Neural cell (in vitro differentiated cells): ENCODE results near the gene EXOC3L2. TPM values are rescaled to one million over a fixed set of nuclear protein-coding genes. Genes with fewer than 3 reads are reported as not detected.

Experiments
- H2AFZ ChIP-seq: fragments of 200-600, 300-800 bp; sonication (generic), shearing (Covaris generic); 2 replicates; pipeline ENCODE4 v1.6.0; 2014; ENCODE audit warnings: low read depth, mild to moderate bottlenecking, antibody characterized with exemption, low read length, moderate library complexity
- H3F3A ChIP-seq: fragments of 200-600 bp; shearing (Covaris generic); 2 replicates; pipeline ENCODE4 v1.6.1; 2016; ENCODE audit warnings: mild to moderate bottlenecking, moderate library complexity, mixed read lengths, antibody characterized with exemption, low read length; ENCODE audit not compliant: insufficient read depth, poor library complexity, severe bottlenecking
- H3K27ac ChIP-seq: fragments of 200-600, 300-800 bp; sonication (generic), shearing (Covaris generic); 2 replicates; pipeline ENCODE4 v1.5.1; 2014; ENCODE audit warnings: mild to moderate bottlenecking, low read length, moderate library complexity
- H3K27me3 ChIP-seq: fragments of 300-800, 200-600 bp; sonication (generic), shearing (Covaris generic); 2 replicates; pipeline ENCODE4 v1.6.0; 2014; ENCODE audit warnings: mild to moderate bottlenecking, low read depth, low read length, moderate library complexity; ENCODE audit not compliant: insufficient read depth
- H3K36me3 ChIP-seq: fragments of 300-800, 200-600 bp; sonication (generic), shearing (Covaris generic); 2 replicates; pipeline ENCODE4 v1.5.1; 2014; ENCODE audit warnings: mild to moderate bottlenecking, antibody characterized with exemption, low read length, moderate library complexity; ENCODE audit not compliant: insufficient read depth
- H3K4me2 ChIP-seq: fragments of 300-800, 200-600 bp; sonication (generic), shearing (Covaris generic); 2 replicates; pipeline ENCODE4 v1.6.0; 2014; ENCODE audit warnings: mild to moderate bottlenecking, low read length
- H3K4me3 ChIP-seq: fragments of 300-800, 200-600 bp; sonication (generic), shearing (Covaris generic); 2 replicates; pipeline ENCODE4 v1.5.1; 2014; ENCODE audit warnings: mild to moderate bottlenecking, low read length, moderate library complexity
- H3K79me2 ChIP-seq: fragments of 200-600 bp; shearing (Covaris generic); replicated peaks from 2 replicates; pipeline ENCODE4 v1.6.0; 2014; ENCODE audit warnings: mild to moderate bottlenecking, low read length, moderate library complexity; ENCODE audit not compliant: insufficient read depth
- H3K9ac ChIP-seq: fragments of 300-800, 200-600 bp; sonication (generic), shearing (Covaris generic); 2 replicates; pipeline ENCODE4 v1.6.1; 2016; ENCODE audit warnings: mild to moderate bottlenecking, low read length, mixed read lengths
- H3K9me2 ChIP-seq: fragments of 200-600 bp; shearing (Covaris generic); 2 replicates; pipeline ENCODE4 v1.6.1; 2016; ENCODE audit warnings: mild to moderate bottlenecking, low read length, mixed read lengths; ENCODE audit not compliant: insufficient read depth
- H3K9me3 ChIP-seq: fragments of 200-600, 300-800 bp; sonication (generic), shearing (Covaris generic); 2 replicates; pipeline ENCODE4 v1.6.1; 2016; ENCODE audit warnings: mild to moderate bottlenecking, mixed run types, low read length, moderate library complexity, mixed read lengths
- H4K20me1 ChIP-seq: fragments of 200-600 bp; shearing (Covaris generic); 2 replicates; pipeline ENCODE4 v1.6.1; 2016; ENCODE audit warnings: mild to moderate bottlenecking, mixed run types; ENCODE audit not compliant: insufficient read depth
- EP300 ChIP-seq: fragments of 450-650 bp; conservative IDR thresholded peaks from 2 replicates; pipeline ENCODE4 v1.6.1; 2014; ENCODE audit warnings: antibody characterized with exemption, mild to moderate bottlenecking, moderate library complexity; ENCODE audit not compliant: poor library complexity, severe bottlenecking
- MXI1 ChIP-seq: fragments of 450-650 bp; conservative IDR thresholded peaks from 2 replicates; pipeline ENCODE4 v1.6.1; 2014; ENCODE audit warnings: antibody characterized with exemption, mild to moderate bottlenecking; ENCODE audit not compliant: poor library complexity, severe bottlenecking
- RAD21 ChIP-seq: fragments of 450-650 bp; conservative IDR thresholded peaks from 2 replicates; pipeline ENCODE4 v1.6.1; 2014; ENCODE audit warnings: antibody characterized with exemption, mild to moderate bottlenecking, moderate library complexity
- SMC3 ChIP-seq: fragments of 450-650 bp; conservative IDR thresholded peaks from 2 replicates; pipeline ENCODE4 v1.6.1; 2014; ENCODE audit warnings: antibody characterized with exemption, mild to moderate bottlenecking, moderate library complexity; ENCODE audit not compliant: poor library complexity
- TAF1 ChIP-seq: IDR thresholded peaks from 2 replicates; pipeline ENCODE4 v1.6.1; 2012; ENCODE audit warnings: low read depth
- polyA plus RNA-seq: library from polyadenylated mRNA; depleted of rRNA; stranded (reverse); fragments of >200 nt; gene quantifications from 2 replicates; pipeline ENCODE4 v1.2.3, GENCODE V29; 2014
- TF ChIP-seq, protein P1 (sequence below): fragments of 450-650 bp; IDR thresholded peaks from 2 replicates; pipeline ENCODE4 v1.5.1; 2014; ENCODE audit warnings: antibody characterized with exemption, mild to moderate bottlenecking, moderate library complexity; ENCODE audit not compliant: poor library complexity, severe bottlenecking
- TF ChIP-seq, protein P2 (sequence below): IDR thresholded peaks from 2 replicates; pipeline ENCODE4 v1.6.1; 2012; ENCODE audit warnings: borderline replicate concordance

EXOC3L2 gene
- polyA plus RNA-seq, 1 donor from 2014 or later = not detected

DNA sequence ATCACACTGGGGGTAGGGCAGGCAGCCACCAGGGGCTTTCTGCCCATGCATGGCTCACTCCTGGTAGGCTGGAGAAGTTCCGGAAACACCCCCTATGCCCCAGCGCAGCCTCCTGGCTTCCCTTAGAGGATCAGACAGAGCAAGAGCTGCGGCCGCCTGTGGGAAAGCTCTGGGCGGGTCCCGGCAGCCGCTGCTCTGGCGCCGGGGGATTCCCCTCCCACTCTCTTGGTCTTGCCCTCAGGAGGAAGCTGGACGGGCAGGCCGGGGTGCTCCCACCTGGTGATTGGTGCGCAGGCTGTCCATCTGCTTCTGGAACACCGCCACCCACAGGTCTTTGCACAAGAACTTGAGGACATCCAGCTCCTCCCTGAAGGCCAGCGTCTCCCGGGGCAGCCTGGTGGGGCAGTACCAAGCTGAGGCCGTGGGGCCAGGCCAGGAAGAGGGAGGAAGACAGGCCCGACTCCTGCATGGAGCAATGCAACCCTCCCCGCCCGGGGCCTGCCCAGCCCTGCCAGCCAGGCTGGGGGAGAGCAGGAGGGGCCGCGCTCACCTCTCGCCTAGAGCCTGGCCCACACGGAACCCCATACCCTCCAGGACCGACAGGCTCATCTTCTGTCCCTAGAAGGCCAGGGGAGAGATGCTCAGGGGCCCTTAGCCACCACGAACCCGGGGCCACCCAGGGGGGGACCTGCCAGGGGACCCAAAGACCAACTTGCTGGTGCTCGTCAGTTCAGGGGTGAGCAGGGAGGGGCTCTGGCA is 80.5 kb downstream of the EXOC3L2 start:
- no peaks in the 10 kb centered on the region for H3F3A ChIP-seq
- H3K9ac ChIP-seq = no peak overlapping the region
- H3K9me2 ChIP-seq = no peaks in the 10 kb centered on the region
- no peaks in the 10 kb centered on the region for H3K79me2 ChIP-seq
- H3K27me3 ChIP-seq = no peaks in the 10 kb centered on the region
- H3K4me2 ChIP-seq = no peak overlapping the region
- H4K20me1 ChIP-seq = no peaks in the 10 kb centered on the region
- no peak overlapping the region for H3K27ac ChIP-seq
- H3K4me3 ChIP-seq = no peak overlapping the region
- H2AFZ ChIP-seq = no peak overlapping the region
- H3K9me3 ChIP-seq = no peaks in the 10 kb centered on the region
- H3K36me3 ChIP-seq = no peaks in the 10 kb centered on the region
- no peak for TF ChIP-seq SMC3
- no peak for TF ChIP-seq MXI1
- no peak for TF ChIP-seq TAF1

DNA sequence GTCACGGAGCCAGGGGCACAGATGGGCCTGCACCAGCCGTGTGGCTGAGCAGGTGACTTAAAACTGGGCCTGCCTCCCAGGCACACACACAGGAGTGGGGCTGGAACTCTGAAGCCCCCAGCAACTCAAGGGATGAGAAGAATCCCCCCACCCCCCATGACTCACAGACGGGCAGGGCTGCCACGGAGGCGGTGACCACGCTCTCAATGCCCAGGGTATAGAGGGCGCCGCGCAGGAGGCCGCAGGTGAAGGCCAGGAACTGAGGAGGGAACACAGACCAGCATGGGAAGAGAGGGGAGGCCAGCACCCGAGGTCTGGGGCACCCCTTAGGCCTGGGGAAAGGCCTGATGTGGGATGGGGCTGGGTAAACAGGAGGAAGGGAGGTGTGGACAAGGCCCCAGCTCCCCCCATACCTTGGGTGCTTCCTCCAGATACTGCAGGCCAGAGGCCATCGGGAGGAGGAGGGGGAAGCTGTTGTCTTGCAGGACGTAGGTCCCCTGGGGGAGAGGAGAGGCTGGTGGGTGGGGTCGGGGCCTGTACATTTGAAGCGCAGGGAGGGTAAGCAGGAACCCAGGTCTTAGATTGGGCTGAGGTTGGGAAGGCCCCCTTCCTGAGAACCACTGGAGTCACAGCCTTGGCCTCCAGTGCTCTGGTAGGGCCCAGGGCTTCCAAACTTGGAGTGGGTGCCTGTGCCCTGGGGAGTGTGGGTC is 81.3 kb downstream of the EXOC3L2 start:
- TF ChIP-seq RAD21 (no peak), MXI1 (no peak)
- Histone ChIP-seq H3K9me3 (no peaks in the 10 kb centered on the region), H3K4me2 (no peak overlapping the region), H3K9ac (no peak overlapping the region), H3K4me3 (no peak overlapping the region), H3K27ac (no peak overlapping the region), H3K79me2 (no peaks in the 10 kb centered on the region), H4K20me1 (no peaks in the 10 kb centered on the region), H3K27me3 (no peaks in the 10 kb centered on the region), H3F3A (no peaks in the 10 kb centered on the region), H2AFZ (no peak overlapping the region), H3K9me2 (no peaks in the 10 kb centered on the region), H3K36me3 (no peaks in the 10 kb centered on the region)

DNA sequence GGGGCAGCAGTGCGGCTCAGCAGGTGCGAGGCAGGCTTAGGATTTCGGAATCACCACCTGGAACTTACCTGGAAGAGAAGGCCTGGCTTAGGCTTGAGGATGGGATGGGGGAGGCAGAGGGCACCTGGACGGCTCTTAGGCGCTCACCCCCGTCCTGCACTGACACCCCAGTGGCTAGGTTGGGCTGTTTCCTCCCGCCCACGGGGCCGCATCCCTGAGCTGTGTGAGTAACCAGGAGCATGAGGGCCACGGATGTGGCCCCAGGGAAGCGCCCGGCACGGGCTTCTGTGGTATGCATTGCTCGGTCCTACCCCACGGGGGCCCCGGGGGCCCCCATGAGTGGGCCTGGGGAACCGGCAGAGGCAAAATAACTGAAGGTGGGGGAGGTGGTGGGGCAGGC is 82.1 kb downstream of the EXOC3L2 start:
- no peaks in the 10 kb centered on the region for H4K20me1 ChIP-seq
- H3K4me3 ChIP-seq = no peak overlapping the region
- no peaks in the 10 kb centered on the region for H3K79me2 ChIP-seq
- H3K36me3 ChIP-seq = no peaks in the 10 kb centered on the region
- H3K27ac ChIP-seq = no peak overlapping the region
- TF ChIP-seq MXI1 (no peak), EP300 (no peak), TAF1 (no peak)
- TF ChIP-seq, protein P1, sequence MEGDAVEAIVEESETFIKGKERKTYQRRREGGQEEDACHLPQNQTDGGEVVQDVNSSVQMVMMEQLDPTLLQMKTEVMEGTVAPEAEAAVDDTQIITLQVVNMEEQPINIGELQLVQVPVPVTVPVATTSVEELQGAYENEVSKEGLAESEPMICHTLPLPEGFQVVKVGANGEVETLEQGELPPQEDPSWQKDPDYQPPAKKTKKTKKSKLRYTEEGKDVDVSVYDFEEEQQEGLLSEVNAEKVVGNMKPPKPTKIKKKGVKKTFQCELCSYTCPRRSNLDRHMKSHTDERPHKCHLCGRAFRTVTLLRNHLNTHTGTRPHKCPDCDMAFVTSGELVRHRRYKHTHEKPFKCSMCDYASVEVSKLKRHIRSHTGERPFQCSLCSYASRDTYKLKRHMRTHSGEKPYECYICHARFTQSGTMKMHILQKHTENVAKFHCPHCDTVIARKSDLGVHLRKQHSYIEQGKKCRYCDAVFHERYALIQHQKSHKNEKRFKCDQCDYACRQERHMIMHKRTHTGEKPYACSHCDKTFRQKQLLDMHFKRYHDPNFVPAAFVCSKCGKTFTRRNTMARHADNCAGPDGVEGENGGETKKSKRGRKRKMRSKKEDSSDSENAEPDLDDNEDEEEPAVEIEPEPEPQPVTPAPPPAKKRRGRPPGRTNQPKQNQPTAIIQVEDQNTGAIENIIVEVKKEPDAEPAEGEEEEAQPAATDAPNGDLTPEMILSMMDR = no peak
- TF ChIP-seq, protein P2, sequence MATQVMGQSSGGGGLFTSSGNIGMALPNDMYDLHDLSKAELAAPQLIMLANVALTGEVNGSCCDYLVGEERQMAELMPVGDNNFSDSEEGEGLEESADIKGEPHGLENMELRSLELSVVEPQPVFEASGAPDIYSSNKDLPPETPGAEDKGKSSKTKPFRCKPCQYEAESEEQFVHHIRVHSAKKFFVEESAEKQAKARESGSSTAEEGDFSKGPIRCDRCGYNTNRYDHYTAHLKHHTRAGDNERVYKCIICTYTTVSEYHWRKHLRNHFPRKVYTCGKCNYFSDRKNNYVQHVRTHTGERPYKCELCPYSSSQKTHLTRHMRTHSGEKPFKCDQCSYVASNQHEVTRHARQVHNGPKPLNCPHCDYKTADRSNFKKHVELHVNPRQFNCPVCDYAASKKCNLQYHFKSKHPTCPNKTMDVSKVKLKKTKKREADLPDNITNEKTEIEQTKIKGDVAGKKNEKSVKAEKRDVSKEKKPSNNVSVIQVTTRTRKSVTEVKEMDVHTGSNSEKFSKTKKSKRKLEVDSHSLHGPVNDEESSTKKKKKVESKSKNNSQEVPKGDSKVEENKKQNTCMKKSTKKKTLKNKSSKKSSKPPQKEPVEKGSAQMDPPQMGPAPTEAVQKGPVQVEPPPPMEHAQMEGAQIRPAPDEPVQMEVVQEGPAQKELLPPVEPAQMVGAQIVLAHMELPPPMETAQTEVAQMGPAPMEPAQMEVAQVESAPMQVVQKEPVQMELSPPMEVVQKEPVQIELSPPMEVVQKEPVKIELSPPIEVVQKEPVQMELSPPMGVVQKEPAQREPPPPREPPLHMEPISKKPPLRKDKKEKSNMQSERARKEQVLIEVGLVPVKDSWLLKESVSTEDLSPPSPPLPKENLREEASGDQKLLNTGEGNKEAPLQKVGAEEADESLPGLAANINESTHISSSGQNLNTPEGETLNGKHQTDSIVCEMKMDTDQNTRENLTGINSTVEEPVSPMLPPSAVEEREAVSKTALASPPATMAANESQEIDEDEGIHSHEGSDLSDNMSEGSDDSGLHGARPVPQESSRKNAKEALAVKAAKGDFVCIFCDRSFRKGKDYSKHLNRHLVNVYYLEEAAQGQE = no peak
- H3K9me3 ChIP-seq = no peaks in the 10 kb centered on the region
- H3F3A ChIP-seq = no peaks in the 10 kb centered on the region
- no peak overlapping the region for H3K4me2 ChIP-seq
- H3K9me2 ChIP-seq = no peaks in the 10 kb centered on the region
- H3K9ac ChIP-seq = no peak overlapping the region
- no peak overlapping the region for H2AFZ ChIP-seq
- no peaks in the 10 kb centered on the region for H3K27me3 ChIP-seq
